Hematopoietic multipotent progenitor cell treated with erythropoietin and hydrocortisone succinate and interleukin-3 and kit ligand, for 6 days (in vitro differentiated cells): ENCODE measurements around the gene CAND2.
"Not testable (repeated sequence)": the region's sequence is repeated elsewhere in the genome, so short reads cannot be mapped to it uniquely, and the experiment has no call there.

Experiments
- DNase-seq: peaks from one replicate; pipeline ENCODE4 v3.0.0-alpha.2; 2015

Gene CAND2

DNA sequence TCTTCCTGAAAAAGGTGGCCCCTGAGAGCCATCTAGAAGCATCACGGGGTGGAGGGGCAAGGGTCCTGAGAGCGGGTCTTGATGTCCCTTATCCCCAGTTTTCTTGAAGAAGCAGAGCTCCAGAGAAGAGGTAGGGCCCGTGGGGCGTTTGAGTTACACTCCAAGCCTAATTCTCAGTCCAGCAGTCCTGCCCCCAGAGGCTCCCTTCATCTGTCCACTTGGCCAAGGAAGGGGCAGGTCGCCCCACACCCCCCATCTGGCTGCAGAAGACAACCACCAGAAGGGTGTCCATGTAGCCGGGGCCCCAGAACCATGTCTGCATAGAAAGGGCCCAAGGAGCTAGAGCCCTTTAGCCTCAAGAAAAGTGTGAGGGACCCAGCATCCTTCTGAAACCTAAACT, 70.4 kb downstream of the CAND2 start:
- DNase-seq, result no peak

DNA sequence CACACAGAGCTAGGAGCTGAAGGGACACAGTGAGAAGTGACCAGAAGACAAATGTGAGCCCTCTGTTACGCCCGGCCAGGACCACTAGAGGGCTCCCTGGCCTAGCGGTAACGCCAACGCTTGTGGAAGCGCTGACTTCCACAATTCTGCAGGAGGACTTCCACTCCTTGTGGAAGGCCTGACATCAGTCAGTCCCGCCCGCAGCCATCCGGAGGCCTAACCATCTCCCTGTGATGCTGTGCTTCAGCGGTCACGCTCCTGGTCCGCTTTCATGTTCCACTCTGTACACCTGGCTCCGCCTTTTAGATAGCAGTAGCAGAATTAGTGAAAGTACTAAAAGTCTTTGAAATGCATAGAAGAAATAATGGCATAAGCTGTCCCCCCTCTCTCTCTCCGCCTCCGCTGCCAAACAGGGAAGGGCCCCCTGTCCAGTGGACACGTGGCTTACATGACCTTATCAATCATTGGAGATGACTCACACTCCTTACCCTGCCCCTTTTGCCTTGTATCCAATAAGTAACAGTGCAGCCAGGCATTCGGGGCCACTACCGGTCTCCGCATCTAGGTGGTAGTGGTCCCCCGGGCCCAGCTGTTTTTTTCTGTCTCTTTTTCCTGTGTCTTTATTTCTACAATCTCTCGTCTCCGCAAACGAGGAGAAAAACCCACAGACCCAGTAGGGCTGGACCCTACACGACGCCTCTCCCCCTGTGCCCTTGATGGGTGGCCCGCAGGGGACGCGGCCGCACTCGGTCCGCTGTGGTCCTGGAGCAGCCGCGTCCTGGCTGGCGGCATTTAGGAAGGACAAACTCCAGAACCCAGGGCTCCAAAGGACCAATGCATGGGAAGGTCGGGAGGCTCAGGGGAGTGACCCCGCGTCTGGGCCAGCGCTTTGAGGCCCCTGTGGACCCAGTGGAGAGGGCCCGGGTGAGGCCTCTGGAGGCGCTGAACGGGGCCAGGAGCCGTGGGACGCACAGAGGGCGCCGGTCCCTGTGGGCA, 71.9 kb downstream of the CAND2 start:
- peak; percentile 93 for DNase-seq

DNA sequence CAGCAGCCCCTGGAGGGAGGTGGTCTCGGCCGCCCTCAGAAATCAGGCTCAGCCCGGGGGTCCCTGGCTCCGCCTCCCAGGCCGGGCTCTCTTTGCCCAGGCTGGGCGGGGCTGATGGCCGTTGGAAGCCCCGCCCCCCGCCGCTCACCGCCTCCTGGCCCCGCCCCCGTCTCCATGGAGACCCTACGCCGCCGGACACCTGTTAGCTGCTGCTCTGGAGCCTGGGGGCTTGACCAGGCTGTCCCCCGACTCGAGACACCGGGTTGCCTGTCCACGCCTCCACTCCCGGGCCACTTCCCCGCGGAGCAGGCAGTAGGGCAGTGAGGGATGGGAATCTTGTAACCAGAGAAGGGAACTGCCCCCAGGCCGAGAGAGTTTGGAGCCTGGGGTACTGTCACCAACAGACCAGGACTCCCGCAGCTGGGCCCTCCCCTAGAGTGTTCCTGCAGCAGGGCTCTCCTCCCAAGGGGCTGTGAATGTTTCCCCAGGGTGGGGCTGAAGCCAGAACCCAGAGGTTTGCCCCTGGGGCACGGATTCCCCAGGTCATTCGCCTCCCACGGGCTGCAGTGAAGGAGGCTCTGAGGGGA, 72.6 kb downstream of the CAND2 start:
- peak; percentile 66 for DNase-seq

DNA sequence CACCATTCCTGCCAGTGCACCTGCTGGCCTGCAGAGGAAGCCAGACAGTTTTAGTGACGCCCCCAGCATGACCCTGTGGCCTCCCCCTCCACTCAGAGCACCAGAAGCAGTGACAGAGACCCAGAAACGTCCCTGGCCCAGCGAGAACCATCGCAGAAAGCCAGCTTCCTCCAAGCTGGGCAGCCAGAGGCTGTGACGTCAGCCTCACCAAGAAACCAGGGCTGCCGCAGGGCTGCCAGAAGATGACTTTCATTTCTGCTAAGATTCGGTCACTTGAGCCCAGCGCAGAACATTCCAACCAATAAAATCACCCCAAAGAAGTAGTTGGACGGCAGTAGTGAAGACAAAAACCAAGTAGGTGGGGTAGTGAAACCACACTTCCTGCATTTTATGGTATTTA, 74.5 kb downstream of the CAND2 start:
- peak; percentile 45 for DNase-seq

DNA sequence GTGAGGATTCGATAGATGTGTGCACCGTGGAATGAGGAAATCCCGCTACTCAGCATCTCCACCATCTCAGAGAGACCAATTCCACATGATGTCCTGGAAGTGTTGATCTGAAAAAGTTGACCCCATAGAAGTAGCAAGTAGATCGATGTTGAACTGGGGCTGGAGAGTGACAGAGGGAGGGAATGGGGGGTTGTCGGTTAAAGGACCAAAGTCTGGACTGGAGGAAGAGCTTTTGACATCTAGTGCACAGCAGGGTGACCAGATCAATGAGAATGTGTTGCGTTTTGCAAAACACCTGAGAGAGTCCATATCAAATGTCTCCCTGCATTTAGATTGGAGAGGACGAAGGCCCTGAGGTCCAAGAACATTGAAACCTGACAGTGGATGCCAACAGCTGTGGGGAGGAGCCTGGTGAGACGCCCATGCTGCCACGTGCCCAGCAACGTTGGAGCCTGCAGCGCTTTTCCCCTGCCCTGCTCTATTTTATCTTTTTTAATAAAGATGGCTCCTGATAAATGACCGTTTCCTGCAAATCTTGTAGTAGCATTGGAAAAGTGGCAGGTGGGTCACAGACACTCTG, 75.0 kb downstream of the CAND2 start:
- no peak for DNase-seq

DNA sequence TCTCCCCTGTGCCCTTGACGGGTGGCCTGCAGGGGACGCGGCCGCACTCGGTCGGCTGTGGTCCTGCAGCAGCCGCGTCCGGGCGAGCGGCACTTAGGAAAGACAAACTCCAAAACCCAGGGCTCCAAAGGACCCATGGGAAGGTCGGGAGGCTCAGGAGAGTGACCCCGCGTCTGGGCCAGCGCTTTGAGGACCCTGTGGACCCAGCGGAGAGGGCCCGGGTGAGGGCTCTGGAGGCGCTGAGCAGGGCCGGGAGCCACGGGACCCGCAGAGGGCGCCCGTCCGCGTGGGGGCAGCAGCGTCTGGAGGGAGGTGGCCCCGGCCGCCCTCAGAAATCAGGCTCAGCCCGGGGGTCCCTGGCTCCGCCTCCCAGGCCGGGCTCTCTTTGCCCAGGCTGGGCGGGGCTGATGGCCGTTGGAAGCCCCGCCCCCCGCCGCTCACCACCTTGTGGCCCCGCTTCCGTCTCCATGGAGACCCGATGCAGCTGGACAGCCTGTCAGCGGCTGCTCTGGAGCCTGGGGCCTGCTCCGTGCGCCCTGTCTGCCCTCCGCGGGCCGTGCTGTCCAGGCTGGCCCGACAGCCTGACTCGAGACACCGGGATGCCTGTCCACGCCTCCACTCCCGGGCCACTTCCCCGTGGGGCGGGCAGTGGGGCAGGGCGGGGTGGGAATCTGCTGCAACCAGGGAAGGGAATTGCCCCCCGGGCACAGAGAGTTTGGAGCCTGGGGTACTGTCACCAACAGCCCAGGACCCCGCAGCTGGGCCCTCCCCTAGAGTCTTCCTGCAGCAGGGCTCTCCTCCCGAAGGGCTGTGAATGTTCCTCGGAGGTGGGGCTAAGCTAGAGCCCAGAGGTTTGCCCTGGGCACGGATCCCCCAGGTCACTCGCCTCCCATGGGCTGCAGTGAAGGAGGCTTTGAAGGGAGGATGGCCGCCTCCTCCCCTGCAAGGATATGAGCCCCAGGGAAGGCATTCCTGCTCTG, 79.7 kb downstream of the CAND2 start:
- peak; percentile 82 for DNase-seq

DNA sequence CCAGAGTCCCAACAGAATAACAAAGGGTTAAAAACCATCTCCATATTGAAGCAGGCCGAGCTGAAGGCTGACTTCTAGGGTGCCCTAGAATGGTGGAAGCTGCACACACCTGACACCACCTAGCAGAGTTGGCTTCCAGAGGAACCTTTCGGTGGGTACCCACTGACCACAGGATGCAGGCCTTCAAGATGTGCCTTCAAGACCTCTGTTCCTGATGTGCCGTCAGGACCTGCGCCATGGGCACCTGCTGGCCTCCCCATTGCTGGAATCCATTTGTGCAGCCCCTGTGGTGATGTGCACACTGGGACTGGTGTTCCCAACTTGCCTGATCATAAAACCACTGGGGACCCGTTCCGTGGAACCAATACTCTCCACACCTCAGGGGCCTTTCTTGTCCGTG, 80.6 kb downstream of the CAND2 start:
- no peak for DNase-seq

DNA sequence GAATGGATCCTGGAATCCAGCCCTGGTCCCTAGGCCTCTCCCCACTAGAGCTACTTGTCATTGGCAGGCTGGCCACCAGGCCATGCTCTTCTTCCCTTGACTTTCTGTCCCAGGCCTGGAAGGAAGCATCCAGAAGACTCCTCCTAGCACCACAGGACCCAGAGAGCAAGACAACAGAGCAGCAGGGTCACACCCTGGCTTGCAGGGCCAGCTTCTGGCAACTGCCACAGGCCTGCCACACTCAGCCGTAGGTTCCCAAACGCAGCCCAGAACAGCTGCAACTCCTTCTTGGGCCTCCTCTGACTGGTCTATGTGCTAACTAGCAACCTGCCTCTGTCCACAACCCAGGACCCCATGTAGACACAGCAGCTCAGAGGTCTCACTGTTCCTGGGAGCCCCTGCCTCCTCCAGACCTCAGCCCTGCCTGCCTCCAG, 81.7 kb downstream of the CAND2 start:
- peak; percentile 59 for DNase-seq

DNA sequence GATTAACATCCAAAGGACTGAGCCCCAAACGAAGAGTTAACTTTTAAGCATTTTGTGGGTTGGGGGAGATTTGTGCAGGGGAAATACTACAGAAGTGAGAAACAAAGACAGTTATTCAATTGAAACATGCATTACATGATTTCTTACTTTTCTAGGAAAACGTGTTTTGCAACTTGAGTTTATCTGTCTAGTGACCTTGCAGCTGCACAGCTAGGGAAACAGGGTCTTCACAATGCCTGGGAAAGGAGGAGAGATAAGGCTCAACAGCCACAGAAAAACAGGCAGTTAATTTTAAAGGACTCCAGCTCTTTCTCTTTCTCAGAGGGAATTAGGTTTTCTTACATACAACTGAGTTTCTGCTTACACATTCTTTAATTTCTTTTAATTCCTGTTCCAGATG, 82.3 kb downstream of the CAND2 start:
- peak; percentile 69 for DNase-seq

DNA sequence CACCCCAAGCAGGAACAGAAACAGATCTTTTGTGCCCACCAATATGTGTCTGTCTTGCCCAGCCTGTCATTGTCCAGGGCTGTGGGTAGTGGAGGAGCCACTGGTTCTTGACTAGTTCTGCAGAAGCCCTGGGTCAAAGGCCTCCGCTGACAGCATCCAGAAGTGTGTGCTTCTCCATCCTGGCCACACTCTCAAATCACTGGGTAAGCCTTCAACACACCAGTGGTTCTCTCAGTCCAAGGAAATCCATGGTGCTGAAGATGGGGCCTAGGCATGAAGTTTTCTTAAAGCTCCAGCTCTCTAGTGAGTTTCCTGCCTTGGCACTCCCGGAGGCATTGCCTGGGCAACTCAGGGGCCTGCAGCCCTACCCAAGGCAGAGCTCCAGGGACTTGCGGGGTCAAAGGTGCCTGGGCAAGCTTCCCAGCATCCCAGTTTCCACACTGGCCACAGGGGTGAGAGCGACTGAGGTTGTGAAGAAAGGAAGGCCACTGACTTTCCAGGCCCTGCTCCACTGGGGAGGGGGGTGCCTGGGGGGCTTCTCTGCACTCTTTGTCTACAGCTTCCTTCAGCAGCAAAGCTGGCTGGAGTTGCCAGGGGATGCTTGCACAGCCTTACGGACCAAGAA, 82.8 kb downstream of the CAND2 start:
- DNase-seq, result peak; percentile 67

DNA sequence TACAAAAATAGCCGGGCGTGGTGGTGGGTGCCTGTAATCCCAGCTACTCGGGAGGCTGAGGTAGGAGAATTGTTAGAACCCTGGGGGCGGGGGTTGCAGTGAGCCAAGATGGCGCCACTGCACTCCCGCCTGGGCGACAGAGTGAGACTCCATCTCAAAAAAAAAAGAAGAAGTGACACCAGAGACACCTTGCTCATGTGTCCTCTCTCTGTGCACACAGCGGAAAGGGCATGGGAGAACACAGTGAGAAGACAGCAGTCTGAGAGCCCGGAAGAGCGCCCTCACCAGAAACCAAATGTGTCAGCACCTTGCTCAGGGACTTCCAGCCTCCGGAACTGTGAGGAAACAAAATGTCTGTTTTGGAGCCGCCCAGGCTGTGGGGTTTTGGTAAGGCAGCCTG, 85.4 kb downstream of the CAND2 start:
- not testable (repeated sequence) for DNase-seq

DNA sequence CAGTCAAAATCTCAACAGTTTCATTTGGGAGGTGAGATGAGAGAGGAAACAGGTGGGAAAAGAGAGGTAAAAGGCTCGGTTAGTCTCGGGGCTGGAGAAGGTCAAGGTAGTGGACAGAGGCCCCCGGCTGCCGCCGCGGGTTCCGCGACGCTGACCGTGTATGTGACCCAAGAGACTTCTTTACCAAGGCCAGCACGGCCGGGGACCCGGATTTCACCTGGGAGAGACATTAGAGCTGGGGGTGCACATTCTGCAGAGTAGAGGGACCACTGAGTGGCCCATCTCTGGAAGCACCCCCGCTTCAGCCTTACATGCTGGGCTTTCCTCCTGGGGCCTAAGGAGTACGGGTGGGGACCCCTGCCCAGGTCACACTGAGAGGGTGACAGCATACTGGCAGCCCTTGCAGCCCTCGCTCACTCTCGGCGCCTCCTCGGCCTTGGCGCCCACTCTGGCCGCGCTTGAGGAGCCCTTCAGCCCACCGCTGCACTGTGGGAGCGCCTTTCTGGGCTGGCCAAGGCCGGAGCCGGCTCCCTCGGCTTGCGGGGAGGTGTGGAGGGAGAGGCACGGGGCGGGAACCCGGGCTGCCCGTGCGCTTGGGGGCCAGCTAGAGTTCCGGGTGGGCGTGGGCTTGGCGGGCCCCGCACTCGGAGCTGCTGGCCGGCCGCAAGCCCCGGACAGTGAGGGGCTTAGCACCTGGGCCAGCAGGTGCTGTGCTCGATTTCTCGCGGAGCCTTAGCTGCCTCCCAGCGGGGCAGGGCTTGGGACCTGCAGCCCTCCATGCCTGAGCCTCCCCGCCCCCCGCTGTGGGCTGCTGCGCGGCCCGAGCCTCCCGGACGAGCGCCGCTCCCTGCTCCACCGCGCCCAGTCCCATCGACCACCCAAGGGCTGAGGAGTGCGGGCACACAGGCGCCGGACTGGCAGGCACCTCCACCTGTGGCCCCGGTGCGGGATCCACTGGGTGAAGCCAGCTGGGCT, 86.1 kb downstream of the CAND2 start:
- DNase-seq, result no peak

DNA sequence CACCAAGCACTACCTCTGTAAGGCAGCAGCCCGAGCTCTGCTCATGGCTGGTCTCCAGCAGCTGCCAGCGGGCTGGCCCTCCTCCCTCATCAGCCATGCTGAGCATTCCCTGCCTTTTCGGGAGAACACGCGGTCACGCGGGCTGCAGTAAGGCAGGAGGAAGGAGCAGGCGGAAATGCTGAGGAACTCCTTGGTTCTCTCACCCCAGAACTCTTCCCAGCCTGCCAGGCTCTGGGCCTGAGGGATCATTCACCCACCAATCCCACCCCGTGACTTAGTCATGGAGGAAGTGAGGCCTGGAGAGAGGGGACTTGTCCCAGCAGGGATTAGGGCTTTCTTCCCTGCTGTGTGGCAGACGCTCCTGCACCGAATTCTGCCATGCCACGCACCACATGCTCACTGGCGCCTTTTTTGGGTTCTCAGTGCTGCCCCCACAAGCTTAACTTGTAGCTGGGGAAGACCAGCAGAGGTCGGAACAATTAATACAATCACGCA, 87.8 kb downstream of the CAND2 start:
- no peak for DNase-seq
